Stimulated activated CD8-positive, alpha-beta memory T cell treated with anti-CD3 and anti-CD28 coated beads, Interleukin-15, amount 100 ng/mL, for 4 hours (primary cell): Measurements from ENCODE around the gene CIB2.

Experiments
- DNase-seq, 2 donors: peaks; one replicate each; pipeline ENCODE4 v3.0.0-alpha.2; 2020; ENCODE audit warnings: low read depth in 2 of 2

CIB2 gene

GRCh38 chr15:78083687-78084448 is 47.4 kb downstream of the CIB2 start:
- DNase-seq, result no peak

DNA sequence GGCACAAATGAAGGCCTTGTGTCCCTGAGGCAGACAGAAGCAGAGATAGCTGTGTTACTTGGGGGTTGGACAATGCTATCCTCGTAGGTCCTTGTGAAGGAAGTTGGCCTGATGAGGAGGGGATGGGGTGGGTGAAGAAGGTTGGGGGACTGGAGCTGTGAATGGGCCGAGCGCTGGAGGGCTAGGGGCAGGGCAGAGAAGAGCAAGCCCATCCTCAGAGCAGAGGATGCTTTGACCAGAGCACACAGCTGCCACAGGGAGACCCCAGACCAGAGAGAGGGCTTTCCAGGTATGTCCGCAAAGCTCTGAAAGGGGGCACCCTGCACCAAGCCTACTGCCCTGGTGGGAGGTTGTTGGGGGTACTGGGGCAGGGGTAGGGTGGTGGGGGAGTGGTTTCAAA is 48.1 kb downstream of the CIB2 start:
- DNase-seq, result no peak

DNA sequence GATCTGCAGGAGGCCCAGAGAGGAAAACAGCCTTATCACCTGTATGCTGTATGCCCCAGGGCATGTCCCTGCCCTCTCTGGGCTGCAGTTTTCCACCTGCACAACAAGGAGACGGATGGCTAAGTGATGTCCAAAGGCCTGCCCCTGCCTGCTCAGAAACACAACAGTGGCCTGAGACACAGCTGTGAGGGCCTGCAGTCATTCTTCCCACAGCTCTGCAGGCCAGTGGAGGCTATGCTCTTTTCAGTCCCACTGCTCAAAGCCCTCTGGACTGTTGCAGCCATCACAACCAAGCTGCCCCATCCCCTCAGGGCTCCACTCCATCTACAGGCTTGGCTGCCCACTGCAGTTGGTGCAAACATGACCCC is 48.5 kb downstream of the CIB2 start:
- DNase-seq, result no peak

DNA sequence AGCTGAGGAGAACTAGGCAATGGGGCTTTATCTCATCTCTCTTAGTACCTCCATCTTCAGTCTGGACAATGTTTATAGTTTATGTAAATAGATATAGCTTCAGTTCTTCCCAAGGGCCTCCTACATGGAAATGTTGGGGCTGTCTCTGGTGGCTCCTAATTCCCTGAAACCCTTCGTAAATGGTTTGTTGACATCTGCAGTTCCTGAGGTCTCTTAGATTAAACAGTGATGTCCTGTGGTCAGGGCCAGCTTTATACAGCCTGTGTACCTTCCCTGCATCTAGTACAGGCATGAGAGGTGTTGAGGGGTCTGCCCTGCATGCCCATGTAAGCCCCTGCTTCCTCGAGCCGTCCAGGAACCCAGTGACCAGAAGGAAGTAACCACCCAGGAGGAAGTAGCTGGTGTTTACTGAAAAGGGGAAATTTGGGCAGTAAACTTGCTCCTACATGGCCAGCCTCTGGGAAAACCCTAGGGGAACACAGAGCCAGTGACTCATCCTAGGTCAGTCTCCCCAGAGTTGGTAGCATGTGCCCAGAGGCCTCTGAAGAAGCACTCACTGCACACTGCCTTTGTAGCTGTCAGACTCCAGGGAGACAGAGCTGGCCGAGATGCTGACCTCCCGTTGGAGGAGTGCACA is 49.0 kb downstream of the CIB2 start:
- no peak for DNase-seq

DNA sequence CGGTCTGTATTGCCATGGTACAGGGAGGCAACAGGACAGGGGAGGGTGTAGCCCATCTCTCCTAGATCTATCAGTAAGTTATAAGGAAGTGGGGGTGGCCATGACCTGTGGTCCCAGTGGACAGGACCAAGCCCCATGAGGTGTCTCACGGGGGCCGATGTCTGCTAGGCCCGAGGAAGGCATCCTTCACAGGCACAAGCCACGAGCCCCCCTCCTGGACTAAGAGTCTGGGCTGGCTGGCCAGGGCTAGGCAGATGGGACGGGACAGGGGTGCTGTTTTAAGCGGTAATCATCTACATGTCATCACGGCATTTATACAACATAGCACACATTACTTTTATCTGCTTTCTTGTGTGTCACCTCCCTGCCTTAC is 51.2 kb downstream of the CIB2 start:
- DNase-seq, result no peak

DNA sequence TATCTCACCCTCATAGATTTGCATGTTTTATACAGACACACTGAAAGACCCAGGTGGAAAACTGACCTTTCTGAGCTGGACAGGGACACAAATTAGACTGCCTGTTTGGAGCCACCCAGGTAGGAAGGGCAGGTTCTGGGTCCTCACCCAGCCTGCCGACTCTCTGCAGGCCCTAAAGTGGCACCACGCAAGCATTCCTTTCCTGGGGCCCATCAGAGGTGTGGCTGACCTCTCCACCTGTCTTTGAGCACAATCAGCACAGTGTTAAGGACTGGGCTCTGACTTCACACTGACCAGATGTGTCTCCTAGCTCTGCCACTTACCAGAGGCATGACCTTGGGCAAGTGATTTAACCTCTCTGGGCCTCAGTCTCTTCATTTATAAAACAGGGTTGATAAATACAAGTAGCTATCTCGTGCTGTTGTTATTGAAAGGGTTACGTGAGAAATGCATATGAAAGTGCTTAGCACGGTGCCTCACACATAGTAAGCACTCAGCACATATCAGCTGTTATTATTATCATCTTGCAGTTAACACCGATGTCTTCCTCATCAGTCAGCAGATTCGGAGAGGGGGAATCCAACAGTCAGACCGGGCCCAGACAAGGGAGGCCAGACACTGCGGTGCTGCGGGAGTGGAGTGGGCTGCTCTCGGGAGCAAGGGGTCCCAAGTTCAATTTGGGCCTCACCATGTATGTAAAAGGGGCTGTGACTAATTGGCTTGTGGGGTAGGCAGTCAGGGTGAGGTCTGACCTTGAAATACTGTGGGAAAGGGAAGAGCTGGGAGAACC is 51.8 kb downstream of the CIB2 start:
- DNase-seq, result no peak

DNA sequence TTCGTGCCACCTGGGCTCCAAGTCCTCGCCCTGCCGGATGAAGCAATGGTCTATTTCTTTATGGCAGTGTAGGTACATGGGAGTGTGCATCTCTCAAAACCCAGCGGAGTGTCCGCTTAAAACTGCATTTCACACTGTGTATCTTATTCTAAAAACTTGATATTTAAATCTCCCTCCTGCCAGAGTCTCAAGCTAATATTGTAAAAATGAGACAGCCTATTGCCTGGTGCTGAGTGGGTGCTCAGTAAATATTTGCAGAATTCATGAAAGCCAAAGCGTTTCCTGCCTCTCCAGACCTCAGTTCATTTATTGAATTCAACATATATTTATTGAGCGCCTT is 53.4 kb downstream of the CIB2 start:
- no peak for DNase-seq

DNA sequence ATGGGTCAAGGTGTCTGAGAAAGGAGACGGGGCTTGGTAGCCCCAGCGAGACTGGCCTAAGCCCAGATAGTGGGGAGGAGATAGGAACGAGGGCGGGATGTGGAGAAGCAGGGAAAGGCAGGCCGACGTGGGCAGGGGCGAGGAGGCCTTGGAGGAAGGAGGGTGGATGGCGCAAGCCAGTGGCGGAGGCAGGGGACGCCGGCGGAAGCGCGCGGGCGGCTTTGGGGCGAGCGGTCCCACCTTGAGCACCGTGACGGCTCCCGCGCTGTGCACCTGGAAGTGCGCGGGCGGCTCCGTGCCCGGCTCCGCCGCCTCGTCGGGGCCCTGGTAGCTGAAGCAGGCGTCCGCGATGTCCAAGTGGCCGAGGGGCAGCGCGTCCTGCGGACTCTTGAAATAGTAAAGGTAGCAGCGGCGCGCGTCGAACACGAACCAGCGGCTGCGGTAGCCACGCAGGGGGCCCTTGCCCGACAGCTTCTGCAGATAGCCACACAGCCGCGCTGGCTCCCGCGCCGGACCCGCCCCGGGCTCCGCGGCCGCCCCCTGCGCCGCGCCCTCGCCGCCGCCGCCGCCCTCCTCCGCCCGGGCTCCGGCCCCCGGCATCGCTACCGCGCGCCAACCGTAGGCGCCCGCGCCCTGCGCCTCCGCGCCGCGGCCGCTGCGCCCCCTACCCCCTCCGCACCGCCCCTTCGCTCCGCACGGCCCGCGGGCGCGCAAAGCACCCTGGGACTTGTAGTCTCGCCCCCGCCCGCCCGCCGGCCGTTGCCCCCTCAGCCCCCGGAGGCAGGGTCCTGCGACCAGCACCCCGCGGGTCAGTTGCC is 54.0 kb downstream of the CIB2 start, which contains the start of gene TBC1D2B:
Gene TBC1D2B (minus strand): TSS at position 659 of the 818 bp plus-strand sequence. CDS start 59 bp downstream, at position 600.
- DNase-seq, result peak in 1 of 2 donors; percentile 53

GRCh38 chr15:78076231-78077052 is 54.8 kb downstream of the CIB2 start:
- no peak for DNase-seq

GRCh38 chr15:78075490-78076230 is 55.6 kb downstream of the CIB2 start:
- no peak for DNase-seq

DNA sequence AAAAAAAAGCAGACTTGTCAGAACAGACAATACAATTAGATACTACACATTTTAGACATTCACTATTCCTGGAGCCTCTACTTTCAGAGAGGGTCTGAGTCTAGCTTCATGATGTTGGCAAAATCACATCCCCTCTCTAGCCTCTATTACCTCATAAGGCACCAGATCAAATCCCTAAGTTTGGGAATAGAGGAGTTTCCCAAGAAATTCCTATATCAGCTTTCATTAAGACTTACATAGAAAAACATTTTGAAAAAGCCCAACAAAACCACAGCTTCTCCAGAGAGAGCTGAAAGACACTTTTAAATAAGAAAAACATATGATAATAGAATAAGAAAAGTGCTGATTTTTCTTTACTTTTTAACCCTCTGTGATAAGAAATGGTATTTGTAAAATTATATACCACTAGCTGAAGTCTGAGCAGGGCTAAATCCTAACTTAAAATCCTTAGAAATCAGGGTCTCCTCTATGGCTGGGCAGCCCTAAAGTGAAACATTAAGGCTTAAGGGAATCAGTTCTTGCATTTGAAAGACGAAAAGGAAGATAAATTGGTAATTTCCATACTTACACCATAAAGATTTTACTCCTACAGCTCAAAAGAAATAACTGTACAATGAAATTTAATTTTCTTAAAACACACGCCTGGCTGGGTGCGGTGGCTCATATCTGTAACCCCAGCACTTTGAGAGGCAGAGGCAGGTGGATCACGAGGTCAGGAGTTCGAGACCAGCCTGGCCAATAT is 58.0 kb downstream of the CIB2 start:
- no peak for DNase-seq

GRCh38 chr15:78072080-78072892 is 59.0 kb downstream of the CIB2 start:
- DNase-seq, result peak in 1 of 2 donors; percentile 41

DNA sequence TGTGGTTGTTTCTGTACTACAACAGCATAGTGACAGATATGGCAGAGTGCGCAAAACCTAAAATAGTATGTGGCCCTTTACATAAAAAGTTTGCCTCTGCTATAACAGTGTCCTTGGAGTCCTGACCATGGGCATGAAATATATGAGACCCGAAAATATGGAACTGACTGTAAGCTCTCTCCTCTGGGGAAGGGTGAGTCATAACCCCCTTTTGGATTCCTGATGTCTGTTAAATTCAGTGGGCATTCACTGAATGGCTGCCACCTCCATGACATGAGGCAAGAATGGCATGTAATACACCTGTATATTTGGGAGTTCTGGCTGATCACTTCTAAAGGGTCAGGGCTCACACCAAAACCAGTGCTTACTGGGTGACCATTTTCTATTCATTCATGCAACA is 59.9 kb downstream of the CIB2 start:
- DNase-seq, result no peak

DNA sequence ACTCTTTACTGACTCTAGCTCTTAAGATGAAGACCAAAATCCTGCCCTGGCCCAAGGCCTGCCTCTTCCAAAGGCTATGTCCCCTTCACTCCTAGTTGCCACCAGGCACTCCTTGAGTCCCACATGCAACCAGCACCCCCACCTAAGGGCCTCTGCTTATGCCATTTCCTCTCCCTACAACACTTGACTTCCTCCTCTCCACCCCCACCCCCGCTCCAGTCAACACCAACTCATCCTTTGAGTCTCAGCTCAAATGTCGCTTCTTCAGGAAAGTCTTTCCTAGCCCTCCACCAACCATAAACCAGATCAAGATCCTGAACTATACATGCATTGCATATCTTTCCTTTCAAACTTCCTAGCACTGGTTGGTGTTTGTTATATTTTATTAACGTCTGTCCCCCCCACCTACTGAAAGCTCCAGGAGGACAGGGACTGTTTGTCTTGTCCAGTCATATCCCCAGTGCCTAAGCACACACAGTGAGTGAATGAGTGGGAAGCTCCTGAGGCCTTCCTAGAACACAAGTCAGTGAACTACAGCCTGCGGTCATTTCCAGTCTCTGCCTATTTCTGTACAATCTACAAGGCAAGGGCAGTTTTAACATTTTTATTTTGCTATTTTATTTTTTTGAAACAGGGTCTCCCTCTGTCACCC is 61.1 kb downstream of the CIB2 start:
- no peak for DNase-seq

DNA sequence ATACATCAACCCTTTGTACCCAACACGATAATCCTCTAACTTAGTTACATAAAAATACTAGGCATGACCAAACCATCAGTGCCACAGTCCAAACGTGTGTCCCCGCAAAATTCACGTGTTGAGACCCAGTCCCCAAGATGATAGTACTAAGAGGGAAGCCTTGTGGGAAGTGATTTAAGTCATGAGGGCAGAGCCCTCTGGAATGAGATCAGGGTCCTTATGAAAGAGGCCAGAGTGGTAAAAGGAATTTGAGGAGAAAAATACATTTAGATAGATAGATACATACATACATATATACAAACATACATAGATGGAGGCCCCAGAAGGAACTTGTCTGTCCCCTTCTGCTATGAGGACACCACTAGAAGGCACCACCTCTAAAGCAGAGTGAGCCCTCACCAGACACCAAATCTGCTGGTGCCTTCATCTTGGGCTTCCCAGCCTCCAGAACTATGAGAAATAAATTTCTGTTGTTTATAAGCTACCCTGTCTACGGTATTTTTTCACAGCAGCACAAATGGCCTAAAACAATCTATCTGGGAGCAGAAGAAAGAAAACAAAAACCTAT is 61.7 kb downstream of the CIB2 start:
- no peak for DNase-seq

DNA sequence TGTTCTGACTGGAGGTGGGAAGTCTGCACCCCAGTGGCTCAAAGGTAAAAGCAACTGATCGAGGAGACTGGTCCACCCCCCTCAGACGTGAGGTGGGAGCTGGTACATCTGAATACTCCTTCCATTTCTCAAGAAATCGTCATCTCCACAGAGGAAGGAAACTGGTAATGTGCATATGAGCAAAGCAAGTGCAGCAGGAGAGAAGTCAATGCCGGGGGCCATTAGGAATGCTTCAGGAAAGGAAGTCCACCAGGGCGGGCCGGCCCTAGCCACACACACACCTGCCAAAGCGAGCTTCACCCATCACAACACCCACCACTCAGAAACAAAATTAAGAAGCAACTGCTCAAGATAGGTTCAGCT is 62.2 kb downstream of the CIB2 start:
- no peak for DNase-seq

DNA sequence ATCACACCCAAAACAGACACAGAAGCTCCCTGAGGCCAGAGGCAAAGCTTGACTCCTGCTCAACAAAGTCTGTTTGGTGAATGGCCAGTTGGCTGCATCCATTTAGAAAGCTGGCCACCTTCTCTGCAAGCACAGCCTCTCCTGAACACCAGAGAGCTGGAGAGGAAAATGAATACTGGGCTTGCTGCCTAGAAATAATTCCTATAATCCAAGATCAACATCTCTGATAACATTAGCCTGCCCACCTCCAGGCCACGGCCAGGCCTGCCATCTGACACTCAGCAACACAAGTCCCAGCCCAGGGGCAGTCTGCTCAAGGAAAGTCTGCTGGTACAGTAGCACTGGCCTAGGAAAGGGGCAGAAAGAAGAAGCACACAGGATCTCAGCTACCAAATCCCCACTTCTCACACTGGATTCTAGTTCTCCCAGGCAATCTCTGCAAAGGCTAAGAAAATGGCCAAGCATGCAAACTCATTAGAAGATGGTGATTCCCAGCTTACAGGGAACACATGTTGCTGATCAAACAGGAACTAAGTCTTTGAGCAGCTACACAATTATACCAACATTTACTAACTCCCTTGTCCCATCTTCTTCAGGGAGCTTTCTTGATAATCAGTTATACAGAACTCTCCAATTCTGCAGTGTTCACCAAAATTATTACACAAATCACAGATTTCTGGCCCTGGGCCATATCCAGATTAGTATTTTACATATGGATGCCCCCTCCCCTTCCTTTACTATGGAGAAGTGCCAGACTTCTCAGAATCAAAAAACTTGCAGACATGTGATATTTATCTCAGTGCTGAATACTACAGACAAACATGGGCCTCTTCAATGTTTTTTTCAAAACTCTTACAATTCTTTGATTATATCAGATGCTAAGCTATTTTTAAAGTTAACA is 63.7 kb downstream of the CIB2 start:
- no peak for DNase-seq
